ENCODE results near the gene LSAMP.

DNA sequence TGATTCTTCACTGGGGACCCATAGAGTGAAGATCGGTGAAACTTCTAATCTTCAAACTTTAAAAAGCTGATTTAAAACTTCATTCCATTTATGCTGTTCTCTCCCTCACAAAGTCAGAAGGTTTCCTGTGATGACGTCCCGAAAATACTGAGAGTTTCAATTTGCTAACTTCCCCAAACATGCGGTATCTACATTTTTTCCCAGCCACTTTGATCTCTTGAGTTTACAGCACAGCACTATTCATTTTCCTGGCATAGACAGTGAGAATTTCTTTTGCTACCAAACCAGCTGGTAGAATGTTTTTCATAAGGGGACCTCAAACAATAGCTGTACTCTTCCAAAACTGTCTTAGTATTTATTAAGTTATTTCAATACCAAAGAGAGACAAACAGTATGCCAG, 156.8 kb downstream of the LSAMP start:
- no peak for TF ChIP-seq EP300 (IDR thresholded peaks at IDR 0.05; ENCODE audit: borderline replicate concordance in 1 of 2, low read depth in 1 of 2, low read length in 1 of 2)
- TF ChIP-seq, protein P1, sequence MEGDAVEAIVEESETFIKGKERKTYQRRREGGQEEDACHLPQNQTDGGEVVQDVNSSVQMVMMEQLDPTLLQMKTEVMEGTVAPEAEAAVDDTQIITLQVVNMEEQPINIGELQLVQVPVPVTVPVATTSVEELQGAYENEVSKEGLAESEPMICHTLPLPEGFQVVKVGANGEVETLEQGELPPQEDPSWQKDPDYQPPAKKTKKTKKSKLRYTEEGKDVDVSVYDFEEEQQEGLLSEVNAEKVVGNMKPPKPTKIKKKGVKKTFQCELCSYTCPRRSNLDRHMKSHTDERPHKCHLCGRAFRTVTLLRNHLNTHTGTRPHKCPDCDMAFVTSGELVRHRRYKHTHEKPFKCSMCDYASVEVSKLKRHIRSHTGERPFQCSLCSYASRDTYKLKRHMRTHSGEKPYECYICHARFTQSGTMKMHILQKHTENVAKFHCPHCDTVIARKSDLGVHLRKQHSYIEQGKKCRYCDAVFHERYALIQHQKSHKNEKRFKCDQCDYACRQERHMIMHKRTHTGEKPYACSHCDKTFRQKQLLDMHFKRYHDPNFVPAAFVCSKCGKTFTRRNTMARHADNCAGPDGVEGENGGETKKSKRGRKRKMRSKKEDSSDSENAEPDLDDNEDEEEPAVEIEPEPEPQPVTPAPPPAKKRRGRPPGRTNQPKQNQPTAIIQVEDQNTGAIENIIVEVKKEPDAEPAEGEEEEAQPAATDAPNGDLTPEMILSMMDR (IDR thresholded peaks at IDR 0.05): no peak
- TF ChIP-seq GABPA (IDR thresholded peaks at IDR 0.05; ENCODE audit: low read depth): no peak

Data from SK-N-SH (cell line).